Small intestine (tissue), 7 donors: ENCODE data around the gene POU5F1. TPM values are rescaled to one million over a fixed set of nuclear protein-coding genes. Genes with fewer than 3 reads are reported as not detected.
"Not testable (repeated sequence)": the region's sequence is repeated elsewhere in the genome, so short reads cannot be mapped to it uniquely, and the experiment has no call there.

Experiments
- DNase-seq, 2 donors: peaks; one replicate each; pipeline versions ENCODE4 v3.0.0 to v3.0.0-alpha.2; 2013
- FAIRE-seq: peaks from 2 replicates; lab custom pipeline; 2012; peaks lifted over from hg19 to GRCh38; lab: Jason Lieb, UNC
- H3K27ac ChIP-seq, 3 donors: one replicate each; pipeline ENCODE4 v1.5.1; 2013; ENCODE audit warnings: low read length in 2 of 3, mild to moderate bottlenecking in 2 of 3, control low read depth in 1 of 3, inconsistent platforms in 1 of 3, low read depth in 1 of 3, moderate library complexity in 1 of 3
- H3K27me3 ChIP-seq, 3 donors: one replicate each; pipeline ENCODE4 v1.6.1; 2013; ENCODE audit warnings: low read length in 3 of 3, inconsistent platforms in 1 of 3; ENCODE audit not compliant: control insufficient read depth in 3 of 3, insufficient read depth in 3 of 3
- H3K36me3 ChIP-seq, 3 donors: one replicate each; pipeline ENCODE4 v1.6.1; 2013; ENCODE audit warnings: low read length in 3 of 3, inconsistent platforms in 1 of 3, low read depth in 1 of 3, mild to moderate bottlenecking in 1 of 3, moderate library complexity in 1 of 3; ENCODE audit not compliant: control insufficient read depth in 3 of 3, insufficient read depth in 2 of 3
- H3K4me1 ChIP-seq, 3 donors: one replicate each; pipeline ENCODE4 v1.6.1; 2013; ENCODE audit warnings: low read length in 2 of 3, inconsistent platforms in 1 of 3, low read depth in 1 of 3, mild to moderate bottlenecking in 1 of 3, moderate library complexity in 1 of 3; ENCODE audit not compliant: control insufficient read depth in 3 of 3, insufficient read depth in 2 of 3
- H3K4me3 ChIP-seq, 3 donors: one replicate each; pipeline ENCODE4 v1.5.1; 2013; ENCODE audit warnings: low read length in 3 of 3, control low read depth in 1 of 3, inconsistent platforms in 1 of 3, low read depth in 1 of 3, mild to moderate bottlenecking in 1 of 3, moderate library complexity in 1 of 3
- H3K9me3 ChIP-seq, 2 donors: one replicate each; pipeline ENCODE4 v1.6.1; 2013; ENCODE audit warnings: low read depth in 1 of 2, low read length in 1 of 2; ENCODE audit not compliant: control insufficient read depth in 2 of 2, insufficient read depth in 1 of 2
- WGBS, 3 donors: extraction: QIAGEN DNeasy Blood & Tissue Kit; methylation state at CpG; one replicate each; pipeline ENCODE4 v1.1.7; 2013; 5-methylcytosine and 5-hydroxymethylcytosine counted together
- polyA plus RNA-seq, 4 donors: library from polyadenylated mRNA; stranded (reverse) in 3 of 4; unstranded in 1 of 4; fragments of 200-250 nt in 3 of 4; fragments of 120-200 nt in 1 of 4; gene quantifications; one replicate each; pipeline versions ENCODE4 v1.2.1 to v1.2.3, GENCODE V29; 2013
- donor health status: healthy with polysubstance abuse.
- donor health status: control.
- donor health status: control.
- donor health status: Bipolar disorder and iron deficiency.
- donor health status: healthy.

The POU5F1 gene
- polyA plus RNA-seq, 4 donors, result 0.10 to 32.0 (median 18.4) TPM

GRCh38 chr6:31205638-31206037 lies 35.2 kb upstream of the POU5F1 start:
- Histone ChIP-seq H3K27me3 (no peaks in the 10 kb centered on the region), H3K36me3 (peaks cover 0 to 8% (median 0%) of the 10 kb centered on the region in 3 donors), H3K27ac (peak overlapping the region in 1 of 3 donors; percentile 39), H3K9me3 (peaks cover 0 to 5% of the 10 kb centered on the region in 2 donors), H3K4me1 (peaks cover 6 to 54% (median 20%) of the 10 kb centered on the region in 3 donors), H3K4me3 (no peak overlapping the region)
- no peak for FAIRE-seq
- DNase-seq, result peak; percentile 40 to 83
- 16 to 66% (median 36%) methylated on average over 2 of the region's 2 CpGs for WGBS, 3 donors

GRCh38 chr6:31204751-31205145 lies 34.3 kb upstream of the POU5F1 start:
- H3K27ac ChIP-seq, result peak overlapping the region; percentile 92 to 98 (median 94)
- whole genome bisulfite sequencing, 3 donors, result 81 to 86% (median 83%) methylated on average over 4 of the region's 4 CpGs
- no peak for FAIRE-seq
- H3K36me3 ChIP-seq, result peaks cover 0 to 8% (median 0%) of the 10 kb centered on the region in 3 donors
- no peak for DNase-seq
- H3K27me3 ChIP-seq, result no peaks in the 10 kb centered on the region
- H3K4me3 ChIP-seq, result no peak overlapping the region
- peaks cover 0 to 5% of the 10 kb centered on the region in 2 donors for H3K9me3 ChIP-seq
- H3K4me1 ChIP-seq, result peaks cover 9 to 47% (median 24%) of the 10 kb centered on the region in 3 donors

- DNase-seq (peak; percentile 87 to 91), FAIRE-seq (no peak)
- whole genome bisulfite sequencing, 3 donors, result 3 to 17% (median 6%) methylated on average over 5 of the region's 5 CpGs
- Histone ChIP-seq H3K4me1 (peaks cover 9 to 38% (median 22%) of the 10 kb centered on the region in 3 donors), H3K4me3 (peak overlapping the region in 2 of 3 donors; percentile 46), H3K27ac (peak overlapping the region; percentile 92 to 98 (median 94)), H3K36me3 (peaks cover 0 to 8% (median 0%) of the 10 kb centered on the region in 3 donors), H3K9me3 (peaks cover 0 to 5% of the 10 kb centered on the region in 2 donors), H3K27me3 (no peaks in the 10 kb centered on the region)
Observed at GRCh38 chr6:31203345-31203979, 33.0 kb upstream of the POU5F1 start.

GRCh38 chr6:31202259-31203166 lies 32.0 kb upstream of the POU5F1 start:
- peaks cover 0 to 8% (median 0%) of the 10 kb centered on the region in 3 donors for H3K36me3 ChIP-seq
- H3K4me3 ChIP-seq, result no peak overlapping the region
- no peaks in the 10 kb centered on the region for H3K27me3 ChIP-seq
- no peak for DNase-seq
- peak overlapping the region; percentile 92 to 98 (median 94) for H3K27ac ChIP-seq
- no peak for FAIRE-seq
- 34 to 48% (median 34%) methylated on average over 10 to 11 of the region's 11 CpGs for WGBS, 3 donors
- H3K4me1 ChIP-seq, result peaks cover 9 to 29% (median 18%) of the 10 kb centered on the region in 3 donors
- peaks cover 0 to 5% of the 10 kb centered on the region in 2 donors for H3K9me3 ChIP-seq

- FAIRE-seq, H3K36me3 ChIP-seq, H3K27me3 ChIP-seq, H3K9me3 ChIP-seq, DNase-seq: not testable (repeated sequence)
- peaks cover 4 to 15% (median 11%) of the 10 kb centered on the region in 3 donors for H3K4me1 ChIP-seq
- WGBS, 3 donors, result 44 to 72% (median 47%) methylated on average over 4 of the region's 4 CpGs
- peak overlapping the region in 1 of 3 donors; percentile 74 for H3K4me3 ChIP-seq
- H3K27ac ChIP-seq, result peak overlapping the region in 2 of 3 donors; percentile 97 to 99
Observed at GRCh38 chr6:31199105-31199452, 28.6 kb upstream of the POU5F1 start.

- H3K9me3 ChIP-seq, result peaks cover 0 to 5% of the 10 kb centered on the region in 2 donors
- 0% methylated on average over 44 to 45 of the region's 45 CpGs for WGBS, 3 donors
- H3K27ac ChIP-seq, result peak overlapping the region; percentile 93 to 99 (median 97)
- H3K4me3 ChIP-seq, result peak overlapping the region; percentile 74 to 77 (median 75)
- DNase-seq, result peak; percentile 92
- H3K36me3 ChIP-seq, result peaks cover 0 to 8% (median 0%) of the 10 kb centered on the region in 3 donors
- FAIRE-seq, result no peak
- H3K27me3 ChIP-seq, result no peaks in the 10 kb centered on the region
- peaks cover 4 to 11% (median 6%) of the 10 kb centered on the region in 3 donors for H3K4me1 ChIP-seq
Observed at GRCh38 chr6:31197559-31198305, 27.2 kb upstream of the POU5F1 start.

GRCh38 chr6:31196251-31197022 lies 26.0 kb upstream of the POU5F1 start:
- H3K27me3 ChIP-seq, FAIRE-seq, H3K9me3 ChIP-seq, H3K4me1 ChIP-seq, DNase-seq, H3K36me3 ChIP-seq: not testable (repeated sequence)
- Histone ChIP-seq H3K4me3 (peak overlapping the region in 2 of 3 donors; percentile 74 to 77), H3K27ac (peak overlapping the region in 1 of 3 donors; percentile 99)
- WGBS, 3 donors, result 68 to 72% (median 70%) methylated on average over 25 of the region's 25 CpGs
